ENCODE data around the gene CBX2. TPM values are rescaled to one million over a fixed set of nuclear protein-coding genes. Genes with fewer than 3 reads are reported as not detected.
A peak's percentile ranks its signal among the peaks of the same experiment; 100 is the strongest.

Gene CBX2
- total and polyA plus RNA-seq, 7 experiments from 2014 or later = 0.24 to 4.4 (median 0.41) TPM; not detected in 1

DNA sequence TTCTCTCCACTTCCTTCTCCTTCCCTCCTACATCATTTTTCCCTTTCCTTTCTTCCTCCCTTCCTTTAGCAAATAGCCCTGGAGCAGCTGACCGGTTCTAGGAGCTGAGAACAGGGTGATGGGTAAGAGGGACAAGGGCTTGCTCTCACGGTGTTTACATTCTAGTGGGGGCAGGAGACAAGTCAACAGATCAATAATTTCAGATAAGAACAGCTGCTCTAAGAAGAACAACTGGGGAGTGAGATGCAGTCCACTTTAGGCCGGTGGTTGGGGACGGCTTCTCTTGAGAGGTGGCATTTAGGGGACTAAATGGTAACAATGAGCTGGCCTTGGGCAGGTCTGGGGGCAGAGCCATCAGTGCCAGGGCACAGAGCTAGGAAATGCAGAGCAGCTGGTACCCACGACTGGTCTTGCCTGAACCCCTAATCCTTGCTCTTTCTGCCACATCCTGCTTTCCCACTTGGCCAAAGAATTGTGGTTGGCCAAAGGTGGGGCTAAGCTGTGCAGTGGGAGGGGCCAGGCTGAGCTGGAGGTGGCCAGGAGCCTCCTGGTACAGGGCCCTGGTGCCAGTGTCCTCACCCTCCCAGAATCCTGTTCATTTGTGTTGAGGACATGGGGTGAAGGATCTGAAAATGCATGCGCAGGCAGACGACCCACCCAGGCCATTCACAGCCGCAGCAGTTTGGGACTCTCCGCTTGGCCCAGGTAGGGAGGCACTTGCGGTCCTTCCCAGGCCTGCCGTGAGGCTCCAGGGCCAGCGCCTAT lies 43.6 kb downstream of the CBX2 start:
- ChIA-PET POLR2A (interaction anchor here (1.2 kb wide), 1 partner anchor 15 kb away, joined by 4 read pairs; no protein-coding TSS in a partner anchor), CTCF (no interaction called here)
- no peak overlapping the region for H3K27ac Mint-ChIP-seq
- intact Hi-C loops (cut with micrococcal nuclease) = no loop called here
- H3K4me1 ChIP-seq (ENCODE audit: control insufficient read depth in 2 of 2, insufficient read depth in 2 of 2, low read length in 2 of 2) = peaks cover 0 to 7% of the 10 kb centered on the region in 2 donors
- H3K4me3 Mint-ChIP-seq = no peak overlapping the region
- H3K4me3 ChIP-seq (ENCODE audit: low read length) = no peak overlapping the region
- no peaks in the 10 kb centered on the region for H3K36me3 ChIP-seq (ENCODE audit: control insufficient read depth in 2 of 3, insufficient read depth in 3 of 3, low read length in 3 of 3)
- DNase-seq (no peak), ATAC-seq (no peak)
- no peaks in the 10 kb centered on the region for H3K9me3 ChIP-seq (ENCODE audit: control insufficient read depth in 2 of 3, low read length in 3 of 3)
- peaks cover 12 to 59% (median 32%) of the 10 kb centered on the region in 5 donors for H3K27me3 Mint-ChIP-seq
- H3K36me3 Mint-ChIP-seq = peaks cover 3 to 9% (median 7%) of the 10 kb centered on the region in 5 donors
- peaks cover 9 to 14% (median 9%) of the 10 kb centered on the region in 7 donors for H3K4me1 Mint-ChIP-seq
- H3K9me3 Mint-ChIP-seq = no peaks in the 10 kb centered on the region
- no peak overlapping the region for H3K27ac ChIP-seq (ENCODE audit: low read depth, low read length)
- peaks cover 1 to 4% of the 10 kb centered on the region in 2 donors for H3K27me3 ChIP-seq (ENCODE audit: control insufficient read depth in 2 of 2, insufficient read depth in 2 of 2, low read length in 2 of 2)

DNA sequence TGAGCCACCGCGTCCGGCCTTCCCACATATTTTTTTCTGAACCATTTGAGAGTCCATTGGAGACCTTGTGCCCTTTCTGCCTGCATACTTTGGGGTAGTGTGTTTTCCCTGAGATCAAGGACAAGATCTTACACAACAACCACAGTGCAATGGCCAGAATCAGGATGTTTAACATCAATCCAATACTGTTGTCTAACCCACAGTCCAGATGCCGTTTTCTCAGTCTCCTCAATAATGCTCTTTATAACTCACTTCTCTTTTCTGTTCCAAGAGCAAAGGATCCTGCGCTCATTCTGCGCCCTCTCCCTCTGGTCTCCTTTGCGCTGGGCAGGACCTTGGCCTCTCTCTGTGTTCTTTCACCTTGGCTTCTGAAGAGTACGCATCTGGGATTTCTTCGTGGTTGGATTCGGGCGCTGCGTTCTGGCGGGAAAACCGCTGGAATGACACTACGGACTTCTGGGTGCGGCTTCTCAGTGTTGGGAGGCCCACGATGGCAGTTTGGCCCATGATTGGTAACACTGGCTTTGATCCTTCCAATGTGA lies 44.7 kb downstream of the CBX2 start:
- peak overlapping the region in 1 of 9 donors; percentile 16 for H3K27ac Mint-ChIP-seq
- Histone ChIP-seq H3K27me3 (ENCODE audit: control insufficient read depth in 2 of 2, insufficient read depth in 2 of 2, low read length in 2 of 2) (no peaks in the 10 kb centered on the region), H3K27ac (ENCODE audit: low read depth, low read length) (no peak overlapping the region), H3K4me3 (ENCODE audit: low read length) (no peak overlapping the region), H3K4me1 (ENCODE audit: control insufficient read depth in 2 of 2, insufficient read depth in 2 of 2, low read length in 2 of 2) (peaks cover 0 to 7% of the 10 kb centered on the region in 2 donors), H3K36me3 (ENCODE audit: control insufficient read depth in 2 of 3, insufficient read depth in 3 of 3, low read length in 3 of 3) (no peaks in the 10 kb centered on the region), H3K9me3 (ENCODE audit: control insufficient read depth in 2 of 3, low read length in 3 of 3) (no peaks in the 10 kb centered on the region)
- no peak overlapping the region for H3K4me3 Mint-ChIP-seq
- DNase-seq (no peak), ATAC-seq (no peak)
- POLR2A ChIA-PET = no interaction called here
- intact Hi-C loops (cut with micrococcal nuclease) = no loop called here
- H3K4me1 Mint-ChIP-seq = peaks cover 11 to 21% (median 15%) of the 10 kb centered on the region in 7 donors
- CTCF ChIA-PET = no interaction called here
- no peaks in the 10 kb centered on the region for H3K9me3 Mint-ChIP-seq
- peaks cover 3 to 9% (median 8%) of the 10 kb centered on the region in 5 donors for H3K36me3 Mint-ChIP-seq
- H3K27me3 Mint-ChIP-seq = peaks cover 6 to 48% (median 20%) of the 10 kb centered on the region in 5 donors

GRCh38 chr17:79824234-79824633 lies 46.3 kb downstream of the CBX2 start:
- DNase-seq (no peak), ATAC-seq (no peak)
- peaks cover 3 to 9% (median 9%) of the 10 kb centered on the region in 5 donors for H3K36me3 Mint-ChIP-seq
- Histone ChIP-seq H3K36me3 (ENCODE audit: control insufficient read depth in 2 of 3, insufficient read depth in 3 of 3, low read length in 3 of 3) (no peaks in the 10 kb centered on the region), H3K4me3 (ENCODE audit: low read length) (no peak overlapping the region), H3K27me3 (ENCODE audit: control insufficient read depth in 2 of 2, insufficient read depth in 2 of 2, low read length in 2 of 2) (no peaks in the 10 kb centered on the region), H3K9me3 (ENCODE audit: control insufficient read depth in 2 of 3, low read length in 3 of 3) (no peaks in the 10 kb centered on the region), H3K4me1 (ENCODE audit: control insufficient read depth in 2 of 2, insufficient read depth in 2 of 2, low read length in 2 of 2) (peaks cover 0 to 7% of the 10 kb centered on the region in 2 donors), H3K27ac (ENCODE audit: low read depth, low read length) (no peak overlapping the region)
- POLR2A ChIA-PET = interaction anchor here (1.2 kb wide), 1 partner anchor 12 kb away, joined by 4 read pairs; no protein-coding TSS in a partner anchor
- H3K27me3 Mint-ChIP-seq = peaks cover 6 to 32% (median 15%) of the 10 kb centered on the region in 5 donors
- CTCF ChIA-PET = no interaction called here
- peaks cover 0 to 2% (median 0%) of the 10 kb centered on the region in 11 donors for H3K9me3 Mint-ChIP-seq
- peak overlapping the region in 2 of 9 donors; percentile 11 to 87 for H3K27ac Mint-ChIP-seq
- no peak overlapping the region for H3K4me3 Mint-ChIP-seq
- intact Hi-C loops (cut with micrococcal nuclease) = no loop called here
- H3K4me1 Mint-ChIP-seq = peaks cover 11 to 34% (median 20%) of the 10 kb centered on the region in 7 donors

- peaks cover 0 to 7% of the 10 kb centered on the region in 2 donors for H3K4me1 ChIP-seq (ENCODE audit: control insufficient read depth in 2 of 2, insufficient read depth in 2 of 2, low read length in 2 of 2)
- intact Hi-C loops (cut with micrococcal nuclease) = no loop called here
These were observed 47.1 kb downstream of the CBX2 start for GRCh38 chr17:79824893-79825579.

GRCh38 chr17:79825580-79825921 lies 47.6 kb downstream of the CBX2 start:
- H3K27ac Mint-ChIP-seq = peak overlapping the region in 1 of 9 donors; percentile 9
- ChIA-PET POLR2A (interaction anchor here (1.2 kb wide), 1 partner anchor 14 kb away, joined by 4 read pairs; no protein-coding TSS in a partner anchor), CTCF (no interaction called here)
- ATAC-seq = no peak
- peaks cover 12 to 41% (median 21%) of the 10 kb centered on the region in 7 donors for H3K4me1 Mint-ChIP-seq
- H3K36me3 Mint-ChIP-seq = peaks cover 3 to 9% (median 9%) of the 10 kb centered on the region in 5 donors
- no peak overlapping the region for H3K27ac ChIP-seq (ENCODE audit: low read depth, low read length)
- no peak overlapping the region for H3K4me3 Mint-ChIP-seq
- no peaks in the 10 kb centered on the region for H3K27me3 ChIP-seq (ENCODE audit: control insufficient read depth in 2 of 2, insufficient read depth in 2 of 2, low read length in 2 of 2)
- no peaks in the 10 kb centered on the region for H3K9me3 ChIP-seq (ENCODE audit: control insufficient read depth in 2 of 3, low read length in 3 of 3)
- intact Hi-C loops (cut with micrococcal nuclease) = no loop called here
- peaks cover 0 to 2% (median 0%) of the 10 kb centered on the region in 11 donors for H3K9me3 Mint-ChIP-seq
- peaks cover 6 to 21% (median 15%) of the 10 kb centered on the region in 5 donors for H3K27me3 Mint-ChIP-seq
- no peak for DNase-seq
- H3K4me3 ChIP-seq (ENCODE audit: low read length) = no peak overlapping the region
- H3K36me3 ChIP-seq (ENCODE audit: control insufficient read depth in 2 of 3, insufficient read depth in 3 of 3, low read length in 3 of 3) = no peaks in the 10 kb centered on the region
- H3K4me1 ChIP-seq (ENCODE audit: control insufficient read depth in 2 of 2, insufficient read depth in 2 of 2, low read length in 2 of 2) = peaks cover 0 to 7% of the 10 kb centered on the region in 2 donors

More at GRCh38 chr17:79824893-79825579, 47.1 kb downstream of the CBX2 start:
- peaks cover 3 to 9% (median 9%) of the 10 kb centered on the region in 5 donors for H3K36me3 Mint-ChIP-seq
- H3K9me3 Mint-ChIP-seq = peaks cover 0 to 2% (median 0%) of the 10 kb centered on the region in 11 donors
- Histone ChIP-seq H3K9me3 (ENCODE audit: control insufficient read depth in 2 of 3, low read length in 3 of 3) (no peaks in the 10 kb centered on the region), H3K4me3 (ENCODE audit: low read length) (no peak overlapping the region), H3K36me3 (ENCODE audit: control insufficient read depth in 2 of 3, insufficient read depth in 3 of 3, low read length in 3 of 3) (no peaks in the 10 kb centered on the region), H3K27me3 (ENCODE audit: control insufficient read depth in 2 of 2, insufficient read depth in 2 of 2, low read length in 2 of 2) (no peaks in the 10 kb centered on the region), H3K27ac (ENCODE audit: low read depth, low read length) (no peak overlapping the region)
- no peak overlapping the region for H3K4me3 Mint-ChIP-seq
- peaks cover 12 to 39% (median 21%) of the 10 kb centered on the region in 7 donors for H3K4me1 Mint-ChIP-seq
- ChIA-PET CTCF (no interaction called here), POLR2A (interaction anchor here (1.2 kb wide), 2 partner anchors 11 to 13 kb away, joined by 4 read pairs; no protein-coding TSS in a partner anchor)
- ATAC-seq (no peak), DNase-seq (no peak)
- H3K27ac Mint-ChIP-seq = no peak overlapping the region
- H3K27me3 Mint-ChIP-seq = peaks cover 6 to 24% (median 15%) of the 10 kb centered on the region in 5 donors

- ChIA-PET POLR2A (interaction anchor here (1.0 kb wide), 1 partner anchor 9 kb away, joined by 3 read pairs; no protein-coding TSS in a partner anchor), CTCF (no interaction called here)
- ATAC-seq (peak; percentile 58), DNase-seq (no peak)
- no peaks in the 10 kb centered on the region for H3K36me3 ChIP-seq (ENCODE audit: control insufficient read depth in 2 of 3, insufficient read depth in 3 of 3, low read length in 3 of 3)
- intact Hi-C loops (cut with micrococcal nuclease) = no loop called here
- Mint-ChIP-seq H3K27ac (peak overlapping the region in 1 of 9 donors; percentile 56), H3K27me3 (peaks cover 6 to 16% (median 11%) of the 10 kb centered on the region in 5 donors), H3K36me3 (peaks cover 3 to 9% (median 9%) of the 10 kb centered on the region in 5 donors), H3K4me1 (peaks cover 11 to 41% (median 22%) of the 10 kb centered on the region in 7 donors), H3K4me3 (peak overlapping the region in 3 of 10 donors; percentile 29 to 56 (median 53)), H3K9me3 (peaks cover 0 to 2% (median 0%) of the 10 kb centered on the region in 11 donors)
- no peak overlapping the region for H3K27ac ChIP-seq (ENCODE audit: low read depth, low read length)
- H3K27me3 ChIP-seq (ENCODE audit: control insufficient read depth in 2 of 2, insufficient read depth in 2 of 2, low read length in 2 of 2) = no peaks in the 10 kb centered on the region
- H3K4me3 ChIP-seq (ENCODE audit: low read length) = no peak overlapping the region
- H3K4me1 ChIP-seq (ENCODE audit: control insufficient read depth in 2 of 2, insufficient read depth in 2 of 2, low read length in 2 of 2) = peaks cover 0 to 7% of the 10 kb centered on the region in 2 donors
- no peaks in the 10 kb centered on the region for H3K9me3 ChIP-seq (ENCODE audit: control insufficient read depth in 2 of 3, low read length in 3 of 3)
These were observed 48.3 kb downstream of the CBX2 start for GRCh38 chr17:79826204-79826680.
